Activated CD8-positive, alpha-beta memory T cell treated with anti-CD3 and anti-CD28 coated beads, Interleukin-2, amount 10 ng/mL, durations not matched to agents 7 days and 5 days (primary cell): ENCODE results near the gene MRPL53. TPM values are rescaled to one million over a fixed set of nuclear protein-coding genes. Genes with fewer than 3 reads are reported as not detected.

Experiments used
- ATAC-seq: fragments of 150-1000 bp; cut with Tn5 transposase; one replicate; pipeline ENCODE4 v1.10.0; 2021; ENCODE audit warnings: moderate library complexity
- CTCF ChIA-PET: fragments of 350-600 bp; sonication (Branson Sonifier 250); formaldehyde crosslinking; loops from one replicate; lab custom pipeline; 2021; ENCODE audit warnings: antibody characterized with exemption; lab: Charles Lee
- DNase-seq: peaks from one replicate; pipeline ENCODE4 v3.0.0-alpha.2; 2020
- H3K27ac Mint-ChIP-seq: one replicate; pipeline ENCODE4 v1.8.0; 2021; ENCODE audit warnings: mild to moderate bottlenecking, mixed read lengths
- H3K27me3 Mint-ChIP-seq: one replicate; pipeline ENCODE4 v1.8.0; 2021; ENCODE audit warnings: mixed read lengths
- H3K36me3 Mint-ChIP-seq: one replicate; pipeline ENCODE4 v1.8.0; 2021; ENCODE audit warnings: mild to moderate bottlenecking, mixed read lengths
- H3K4me1 Mint-ChIP-seq: one replicate; pipeline ENCODE4 v1.8.0; 2021; ENCODE audit warnings: mixed read lengths
- H3K4me3 Mint-ChIP-seq: one replicate; pipeline ENCODE4 v1.8.0; 2021; ENCODE audit warnings: mild to moderate bottlenecking, moderate library complexity, mixed read lengths
- H3K9me3 Mint-ChIP-seq: one replicate; pipeline ENCODE4 v1.8.0; 2022; ENCODE audit warnings: low read depth, mixed read lengths
- total RNA-seq, 2 experiments: library from RNA; stranded (reverse); gene quantifications; one replicate each; pipeline ENCODE4 v1.2.3, GENCODE V29; 2021

MRPL53 gene
- total RNA-seq, 2 experiments from 2014 or later = 93.9 to 111 TPM

GRCh38 chr2:74436111-74436805 is 36.2 kb downstream of the MRPL53 start:
- ATAC-seq = no peak
- Mint-ChIP-seq H3K27me3 (peaks cover 30% of the 10 kb centered on the region), H3K4me1 (peaks cover 7% of the 10 kb centered on the region), H3K4me3 (no peak overlapping the region), H3K27ac (no peak overlapping the region), H3K9me3 (no peaks in the 10 kb centered on the region), H3K36me3 (no peaks in the 10 kb centered on the region)
- CTCF ChIA-PET = no interaction called here
- no peak for DNase-seq

GRCh38 chr2:74430502-74430901 is 42.0 kb downstream of the MRPL53 start:
- no peak for DNase-seq
- CTCF ChIA-PET = no interaction called here

GRCh38 chr2:74429487-74430451 is 42.7 kb downstream of the MRPL53 start:
- CTCF ChIA-PET = no interaction called here
- Mint-ChIP-seq H3K4me3 (no peak overlapping the region), H3K9me3 (no peaks in the 10 kb centered on the region), H3K4me1 (peaks cover 2% of the 10 kb centered on the region), H3K27ac (no peak overlapping the region), H3K36me3 (peaks cover 6% of the 10 kb centered on the region), H3K27me3 (no peaks in the 10 kb centered on the region)
- DNase-seq (no peak), ATAC-seq (no peak)

More at GRCh38 chr2:74430502-74430901, 42.0 kb downstream of the MRPL53 start:
- no peak for ATAC-seq
- H3K9me3 Mint-ChIP-seq = no peaks in the 10 kb centered on the region
- no peak overlapping the region for H3K4me3 Mint-ChIP-seq
- H3K36me3 Mint-ChIP-seq = peaks cover 3% of the 10 kb centered on the region
- H3K27ac Mint-ChIP-seq = no peak overlapping the region
- no peaks in the 10 kb centered on the region for H3K27me3 Mint-ChIP-seq
- peaks cover 2% of the 10 kb centered on the region for H3K4me1 Mint-ChIP-seq

- H3K36me3 Mint-ChIP-seq = peaks cover 7% of the 10 kb centered on the region
- CTCF ChIA-PET = no interaction called here
- DNase-seq (no peak), ATAC-seq (no peak)
- no peak overlapping the region for H3K4me3 Mint-ChIP-seq
- no peaks in the 10 kb centered on the region for H3K27me3 Mint-ChIP-seq
- peaks cover 3% of the 10 kb centered on the region for H3K4me1 Mint-ChIP-seq
- H3K27ac Mint-ChIP-seq = no peak overlapping the region
- H3K9me3 Mint-ChIP-seq = no peaks in the 10 kb centered on the region
Measured at GRCh38 chr2:74428675-74429074, 43.8 kb downstream of the MRPL53 start.

- Mint-ChIP-seq H3K9me3 (no peaks in the 10 kb centered on the region), H3K27ac (no peak overlapping the region), H3K4me3 (no peak overlapping the region), H3K36me3 (peaks cover 10% of the 10 kb centered on the region), H3K4me1 (peaks cover 13% of the 10 kb centered on the region), H3K27me3 (no peaks in the 10 kb centered on the region)
- DNase-seq (no peak), ATAC-seq (no peak)
- CTCF ChIA-PET = no interaction called here
Measured at GRCh38 chr2:74427551-74427950, 44.9 kb downstream of the MRPL53 start.

- ATAC-seq (no peak), DNase-seq (no peak)
- no peak overlapping the region for H3K4me3 Mint-ChIP-seq
- peaks cover 10% of the 10 kb centered on the region for H3K36me3 Mint-ChIP-seq
- H3K4me1 Mint-ChIP-seq = peaks cover 18% of the 10 kb centered on the region
- H3K27me3 Mint-ChIP-seq = no peaks in the 10 kb centered on the region
- H3K27ac Mint-ChIP-seq = no peak overlapping the region
- CTCF ChIA-PET = no interaction called here
- no peaks in the 10 kb centered on the region for H3K9me3 Mint-ChIP-seq
Measured at GRCh38 chr2:74426181-74426758, 46.2 kb downstream of the MRPL53 start.

- no peak for DNase-seq
- peaks cover 2% of the 10 kb centered on the region for H3K27me3 Mint-ChIP-seq
- H3K9me3 Mint-ChIP-seq = no peaks in the 10 kb centered on the region
- H3K4me3 Mint-ChIP-seq = no peak overlapping the region
- CTCF ChIA-PET = no interaction called here
- H3K36me3 Mint-ChIP-seq = peaks cover 10% of the 10 kb centered on the region
- H3K4me1 Mint-ChIP-seq = peaks cover 22% of the 10 kb centered on the region
- no peak for ATAC-seq
- no peak overlapping the region for H3K27ac Mint-ChIP-seq
Measured at GRCh38 chr2:74425523-74425922, 47.0 kb downstream of the MRPL53 start.

- no peak for DNase-seq
- Mint-ChIP-seq H3K4me3 (no peak overlapping the region), H3K27ac (no peak overlapping the region), H3K27me3 (peaks cover 5% of the 10 kb centered on the region), H3K9me3 (no peaks in the 10 kb centered on the region), H3K36me3 (peaks cover 10% of the 10 kb centered on the region), H3K4me1 (peaks cover 26% of the 10 kb centered on the region)
- ATAC-seq = no peak
- CTCF ChIA-PET = no interaction called here
Measured at GRCh38 chr2:74424995-74425406, 47.5 kb downstream of the MRPL53 start.

GRCh38 chr2:74424139-74424992 is 48.1 kb downstream of the MRPL53 start:
- ATAC-seq (no peak), DNase-seq (no peak)
- H3K36me3 Mint-ChIP-seq = peaks cover 10% of the 10 kb centered on the region
- peaks cover 5% of the 10 kb centered on the region for H3K27me3 Mint-ChIP-seq
- H3K4me3 Mint-ChIP-seq = no peak overlapping the region
- peaks cover 26% of the 10 kb centered on the region for H3K4me1 Mint-ChIP-seq
- no peak overlapping the region for H3K27ac Mint-ChIP-seq
- no peaks in the 10 kb centered on the region for H3K9me3 Mint-ChIP-seq
- CTCF ChIA-PET = no interaction called here

GRCh38 chr2:74423231-74424095 is 49.0 kb downstream of the MRPL53 start:
- peaks cover 10% of the 10 kb centered on the region for H3K36me3 Mint-ChIP-seq
- CTCF ChIA-PET = no interaction called here
- H3K4me3 Mint-ChIP-seq = peak overlapping the region; percentile 94
- DNase-seq (no peak), ATAC-seq (no peak)
- peaks cover 5% of the 10 kb centered on the region for H3K27me3 Mint-ChIP-seq
- H3K4me1 Mint-ChIP-seq = peaks cover 26% of the 10 kb centered on the region
- peak overlapping the region; percentile 55 for H3K27ac Mint-ChIP-seq
- H3K9me3 Mint-ChIP-seq = no peaks in the 10 kb centered on the region
